HFFc6 (cell line): ENCODE measurements around the gene TBC1D4. TPM values are rescaled to one million over a fixed set of nuclear protein-coding genes. Genes with fewer than 3 reads are reported as not detected.
A peak's percentile ranks its signal among the peaks of the same experiment; 100 is the strongest.

Experiments
- DNase-seq: peaks from one replicate; pipeline ENCODE4 v3.0.0-alpha.2; 2018
- H3K27ac Mint-ChIP-seq: 2 replicates; pipeline ENCODE4 v1.8.0; 2020; ENCODE audit warnings: mild to moderate bottlenecking, mixed read lengths
- H3K27me3 Mint-ChIP-seq: 2 replicates; pipeline ENCODE4 v1.8.0; 2021; ENCODE audit warnings: mild to moderate bottlenecking, moderate library complexity, mixed read lengths; ENCODE audit not compliant: insufficient read depth
- H3K36me3 Mint-ChIP-seq: 2 replicates; pipeline ENCODE4 v1.8.0; 2021; ENCODE audit warnings: low read depth, mixed read lengths
- H3K4me1 Mint-ChIP-seq: 2 replicates; pipeline ENCODE4 v1.8.0; 2020; ENCODE audit warnings: low read depth, mixed read lengths
- H3K4me3 Mint-ChIP-seq: 2 replicates; pipeline ENCODE4 v1.8.0; 2020; ENCODE audit warnings: mild to moderate bottlenecking, moderate library complexity, mixed read lengths
- H3K9me3 Mint-ChIP-seq: 2 replicates; pipeline ENCODE4 v1.8.0; 2020; ENCODE audit warnings: mild to moderate bottlenecking, mixed read lengths
- long read RNA-seq: library from polyadenylated mRNA; unstranded; transcript quantifications from one replicate; pipeline ENCODE4 v2.0.0, GENCODE V29; 2019
- total RNA-seq, 6 experiments: library from RNA; stranded (reverse); fragmentation: NEBNext Ultra II Directional; extraction: Animal tissue kit (Norgen Biotek cat#: 25700); gene quantifications; 2 replicates in 1 of 6; 3 replicates in 5 of 6; pipeline ENCODE4 v1.2.3, GENCODE V29; 2021
- TF ChIP-seq, protein P1 (sequence below): fragments of 200-600 bp; sonication (generic); IDR thresholded peaks from 2 replicates; pipeline ENCODE4 v1.5.0; 2021; ENCODE audit warnings: antibody characterized with exemption, mild to moderate bottlenecking

Gene TBC1D4
- 10 to 100 TPM; 13.6 to 20.6 (median 16.6) TPM for total RNA-seq
- long read RNA-seq, partial matches to known transcripts = 25 of 28 reads
- long read RNA-seq, other reads (novel, unspliced or antisense) = 3 of 28 reads

DNA sequence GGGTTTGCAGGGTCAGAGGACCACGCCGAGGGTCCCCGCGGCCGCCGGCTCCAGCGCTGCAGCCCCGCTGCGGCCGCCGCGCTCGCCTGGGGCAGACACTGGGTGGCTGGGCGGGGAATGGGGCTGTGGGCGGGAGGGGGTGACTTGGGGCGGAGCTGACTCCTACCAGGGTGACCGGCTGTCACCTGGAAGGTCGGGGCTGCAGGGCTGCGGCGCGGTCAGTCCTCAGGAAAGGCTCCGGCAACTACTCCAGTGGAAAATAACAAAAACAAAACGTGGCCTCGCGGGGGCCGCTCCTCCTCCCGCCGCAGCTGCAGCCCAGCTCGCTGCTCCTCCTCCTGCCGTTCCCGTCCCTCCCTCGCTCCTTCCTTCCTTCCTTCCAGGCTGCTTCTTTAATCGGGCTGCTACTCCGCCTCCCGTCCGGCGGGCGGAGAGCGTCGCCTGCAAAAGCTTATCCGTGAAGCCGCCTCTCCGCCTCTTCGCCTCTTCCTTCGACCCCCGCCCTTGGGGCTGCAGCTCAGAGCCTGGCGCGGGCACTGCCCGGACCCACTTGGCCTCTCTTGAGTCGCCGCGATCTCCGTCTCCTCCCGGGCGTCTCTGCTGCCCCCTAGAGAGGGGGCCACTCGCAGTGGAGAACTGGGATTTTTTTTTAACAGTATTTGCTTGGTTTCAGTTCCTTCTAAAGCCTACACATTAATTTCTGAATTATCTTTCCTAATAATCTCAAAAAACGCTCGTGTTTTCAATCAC, at the start of gene TBC1D4:
TSS of gene TBC1D4 (minus strand) at position 100 of the 750 bp plus-strand sequence. CDS start 402 bp downstream, outside the sequence.
- TF ChIP-seq, protein P1, sequence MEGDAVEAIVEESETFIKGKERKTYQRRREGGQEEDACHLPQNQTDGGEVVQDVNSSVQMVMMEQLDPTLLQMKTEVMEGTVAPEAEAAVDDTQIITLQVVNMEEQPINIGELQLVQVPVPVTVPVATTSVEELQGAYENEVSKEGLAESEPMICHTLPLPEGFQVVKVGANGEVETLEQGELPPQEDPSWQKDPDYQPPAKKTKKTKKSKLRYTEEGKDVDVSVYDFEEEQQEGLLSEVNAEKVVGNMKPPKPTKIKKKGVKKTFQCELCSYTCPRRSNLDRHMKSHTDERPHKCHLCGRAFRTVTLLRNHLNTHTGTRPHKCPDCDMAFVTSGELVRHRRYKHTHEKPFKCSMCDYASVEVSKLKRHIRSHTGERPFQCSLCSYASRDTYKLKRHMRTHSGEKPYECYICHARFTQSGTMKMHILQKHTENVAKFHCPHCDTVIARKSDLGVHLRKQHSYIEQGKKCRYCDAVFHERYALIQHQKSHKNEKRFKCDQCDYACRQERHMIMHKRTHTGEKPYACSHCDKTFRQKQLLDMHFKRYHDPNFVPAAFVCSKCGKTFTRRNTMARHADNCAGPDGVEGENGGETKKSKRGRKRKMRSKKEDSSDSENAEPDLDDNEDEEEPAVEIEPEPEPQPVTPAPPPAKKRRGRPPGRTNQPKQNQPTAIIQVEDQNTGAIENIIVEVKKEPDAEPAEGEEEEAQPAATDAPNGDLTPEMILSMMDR = peak; percentile 90
- Mint-ChIP-seq H3K4me1 (peaks cover 67% of the 10 kb centered on the region), H3K27me3 (0 out of 2 replicates have a peak, but pooled peaks cover 3% of the 10 kb centered on the region), H3K9me3 (no peaks in the 10 kb centered on the region), H3K36me3 (no peaks in the 10 kb centered on the region), H3K27ac (peak within 1 kb of the TSS; percentile 90), H3K4me3 (peak within 1 kb of the TSS; percentile 97)
- DNase-seq = peak; percentile 88

- Mint-ChIP-seq H3K4me3 (no peak overlapping the region), H3K27ac (no peak overlapping the region), H3K9me3 (no peaks in the 10 kb centered on the region), H3K4me1 (peaks cover 19% of the 10 kb centered on the region), H3K27me3 (no peaks in the 10 kb centered on the region), H3K36me3 (peaks cover 37% of the 10 kb centered on the region)
- TF ChIP-seq, protein P1 = no peak
- no peak for DNase-seq
Observed at GRCh38 chr13:75530549-75530961, 48.6 kb upstream of the TBC1D4 start.

DNA sequence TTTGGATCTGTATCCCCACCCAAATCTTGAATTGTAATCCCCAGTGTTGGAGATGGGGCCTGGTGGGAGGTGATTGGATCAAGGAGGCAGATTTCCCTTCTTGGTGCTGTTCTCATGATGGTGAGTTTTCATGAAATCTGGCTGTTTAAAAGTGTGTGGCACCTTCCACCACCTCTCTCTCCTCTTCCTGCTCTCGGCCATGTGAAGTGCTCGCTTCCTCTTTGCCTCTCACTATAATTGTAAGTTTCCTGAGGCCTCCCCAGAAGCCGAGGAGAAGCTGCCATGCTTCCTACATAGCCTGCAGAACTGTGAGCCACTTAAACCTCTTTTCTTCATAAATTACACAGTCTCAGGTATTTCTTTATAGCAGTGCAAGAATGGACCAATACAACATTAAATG, 40.0 kb upstream of the TBC1D4 start:
- Mint-ChIP-seq H3K9me3 (peaks cover 12% of the 10 kb centered on the region), H3K27ac (no peak overlapping the region), H3K4me3 (no peak overlapping the region), H3K36me3 (peaks cover 17% of the 10 kb centered on the region), H3K4me1 (no peaks in the 10 kb centered on the region), H3K27me3 (peaks cover 5% of the 10 kb centered on the region; the same call in 1 of the 2 replicates)
- TF ChIP-seq, protein P1 = no peak
- no peak for DNase-seq

DNA sequence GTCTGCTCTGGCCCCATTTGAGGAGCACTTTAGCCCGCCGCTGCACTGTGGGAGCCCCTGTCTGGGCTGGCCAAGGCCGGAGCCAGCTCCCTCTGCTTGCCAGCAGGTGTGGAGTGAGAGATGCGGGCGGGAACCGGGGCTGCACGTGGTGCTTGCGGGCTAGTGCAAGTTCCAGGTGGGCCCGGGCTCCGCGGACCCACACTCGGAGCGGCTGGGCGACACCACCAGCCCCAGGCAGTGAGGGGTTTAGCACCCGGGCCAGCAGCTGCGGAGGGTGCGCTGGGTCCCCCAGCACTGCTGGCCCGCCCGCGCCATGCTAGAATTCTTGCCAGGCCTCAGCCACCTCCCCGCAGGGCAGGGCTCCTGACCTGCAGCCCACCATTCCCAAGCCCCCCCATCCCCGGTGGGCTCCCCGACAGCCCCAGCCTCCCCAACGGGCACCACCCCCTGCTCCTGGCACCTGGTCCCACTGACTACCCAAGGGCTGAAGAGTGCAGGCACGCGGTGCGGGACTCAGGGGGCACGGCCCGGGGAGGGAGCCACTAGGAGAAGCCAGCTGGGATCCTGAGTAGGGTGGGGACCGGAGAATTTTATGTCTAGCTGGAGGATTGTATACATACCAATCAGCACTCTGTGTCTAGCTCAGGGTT, 36.6 kb upstream of the TBC1D4 start:
- no peak for DNase-seq
- Mint-ChIP-seq H3K4me3 (no peak overlapping the region), H3K27me3 (peaks cover 5% of the 10 kb centered on the region; the same call in 1 of the 2 replicates), H3K27ac (no peak overlapping the region), H3K9me3 (peaks cover 12% of the 10 kb centered on the region), H3K36me3 (no peaks in the 10 kb centered on the region), H3K4me1 (peaks cover 10% of the 10 kb centered on the region)
- TF ChIP-seq, protein P1 = no peak

DNA sequence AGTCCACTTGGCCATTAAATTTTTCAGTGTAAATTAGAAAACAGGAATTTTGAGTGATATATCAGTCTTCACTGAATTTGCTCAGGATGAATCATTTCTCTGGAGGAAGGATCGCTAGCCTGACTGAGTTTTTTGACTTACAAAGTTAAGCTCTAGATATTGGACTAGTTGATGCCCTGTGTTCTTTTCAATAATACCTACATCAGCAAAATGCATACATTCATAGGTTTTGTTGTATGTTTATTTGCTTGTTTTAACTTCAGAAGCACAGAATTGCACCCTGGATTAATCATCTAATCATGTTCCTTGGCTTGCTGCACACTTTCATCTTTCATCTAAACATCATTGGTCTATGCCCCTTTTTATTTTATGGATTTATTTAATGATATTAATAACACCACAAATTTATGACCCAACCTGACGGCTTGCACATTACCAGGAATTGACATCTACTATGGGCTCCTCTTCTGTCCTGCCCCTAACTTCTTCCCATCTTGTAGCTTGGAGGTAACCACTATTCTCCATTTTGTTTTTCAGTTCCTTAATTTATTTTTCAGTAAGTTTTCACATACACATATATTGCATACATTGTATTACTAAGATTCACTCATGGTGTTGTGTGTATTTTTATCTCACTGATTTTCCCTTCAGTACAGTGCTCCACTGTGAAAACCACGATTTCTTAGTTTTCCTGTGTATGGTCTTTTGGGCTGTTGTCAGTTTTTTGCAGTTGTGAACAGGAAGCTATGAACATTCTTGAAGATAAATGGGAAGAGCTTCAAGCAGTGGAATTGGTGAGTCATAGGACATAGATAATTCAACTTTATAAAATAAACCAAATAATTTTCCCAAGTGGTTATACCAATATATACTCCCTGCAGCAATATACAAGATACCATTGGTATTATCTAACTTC, 32.4 kb upstream of the TBC1D4 start:
- Mint-ChIP-seq H3K27me3 (no peaks in the 10 kb centered on the region; the same call in 1 of the 2 replicates), H3K9me3 (peaks cover 4% of the 10 kb centered on the region; the same call in 1 of the 2 replicates), H3K36me3 (no peaks in the 10 kb centered on the region), H3K4me3 (no peak overlapping the region), H3K4me1 (peaks cover 10% of the 10 kb centered on the region), H3K27ac (no peak overlapping the region)
- DNase-seq = peak; percentile 22
- TF ChIP-seq, protein P1 = no peak
